ENCODE measurements around the gene CRIP3.

GRCh38 chr6:43297644-43298564, 10.7 kb downstream of the CRIP3 start, which contains the start of gene SLC22A7:
- TF ChIP-seq CTCF (conservative IDR thresholded peaks at IDR 0.05; ENCODE audit: low read depth, low read length) (no peak), BHLHE40 (IDR thresholded peaks at IDR 0.05; ENCODE audit: low read depth, low read length) (no peak), POLR2A (IDR thresholded peaks at IDR 0.05; ENCODE audit: low read depth, low read length) (no peak), RFX5 (IDR thresholded peaks at IDR 0.05; ENCODE audit: low read depth, low read length) (no peak), RAD21 (IDR thresholded peaks at IDR 0.05; ENCODE audit: low read length) (no peak)

Data from IMR-90 (cell line).